Measurements from ENCODE around the gene MYMK.

- TF ChIP-seq CTCF (IDR thresholded peaks at IDR 0.05) (no peak), POLR2A (IDR thresholded peaks at IDR 0.05) (no peak)
Measured at GRCh38 chr9:133566382-133566781, 41.6 kb upstream of the MYMK start.

Measured in esophagus squamous epithelium (tissue), 4 donors.